GM19043 (cell line): ENCODE results near the gene MRPL27.
"Not testable (repeated sequence)": the region's sequence is repeated elsewhere in the genome, so short reads cannot be mapped to it uniquely, and the experiment has no call there.

ENCODE experiments used
- ATAC-seq: cut with Tn5 transposase; IDR thresholded peaks from one replicate; pipeline ENCODE4 v1.9.1; 2021; ENCODE audit warnings: low read depth; ENCODE audit not compliant: unreplicated experiment

Gene MRPL27

DNA sequence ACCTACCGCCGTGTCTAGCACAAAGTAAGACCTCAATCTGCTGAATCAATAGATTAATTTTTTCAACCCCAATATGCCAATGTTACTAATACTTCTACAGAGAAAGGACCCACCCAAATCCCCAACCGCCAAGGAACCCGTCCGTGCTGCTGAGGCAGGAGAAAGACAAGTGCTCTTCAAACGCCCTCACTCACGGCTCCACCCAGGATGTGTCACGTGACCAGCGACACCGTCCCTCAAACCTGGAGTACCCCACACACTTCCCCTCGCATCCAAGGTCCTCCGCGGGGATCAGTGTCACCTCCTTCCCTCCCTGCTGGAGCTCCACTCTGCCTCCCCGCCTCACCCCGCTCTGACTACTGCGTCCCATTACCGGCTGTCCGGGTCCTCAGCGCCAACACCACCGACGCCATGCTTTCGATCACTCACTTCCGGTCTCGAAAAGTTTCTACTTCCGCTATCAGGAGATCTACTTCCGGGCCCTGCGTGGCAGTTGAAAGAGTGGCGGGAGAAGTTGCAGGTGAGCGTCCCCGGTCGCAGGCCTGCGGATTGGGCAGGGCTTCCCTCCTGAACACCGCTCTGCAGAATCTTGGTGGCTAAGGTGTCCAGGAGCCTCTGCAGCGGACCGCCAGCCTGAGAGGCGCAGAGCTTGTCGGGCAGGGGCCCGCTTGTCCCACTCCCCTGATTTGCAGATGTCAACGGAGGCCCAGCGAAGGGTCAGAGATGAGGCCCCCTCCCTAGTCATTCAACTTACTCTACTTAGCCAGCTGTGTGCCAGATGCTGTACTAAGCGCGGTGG, at the start of gene MRPL27, which contains the start of gene EME1:
TSS of gene MRPL27 (minus strand) at position 427 of the 799 bp plus-strand sequence. CDS start at position 413, 14 bp downstream.
TSS of gene EME1 (plus strand) at position 472 of the 799 bp plus-strand sequence. CDS start 1,980 bp downstream, outside the sequence.
- ATAC-seq: peak; percentile 74

DNA sequence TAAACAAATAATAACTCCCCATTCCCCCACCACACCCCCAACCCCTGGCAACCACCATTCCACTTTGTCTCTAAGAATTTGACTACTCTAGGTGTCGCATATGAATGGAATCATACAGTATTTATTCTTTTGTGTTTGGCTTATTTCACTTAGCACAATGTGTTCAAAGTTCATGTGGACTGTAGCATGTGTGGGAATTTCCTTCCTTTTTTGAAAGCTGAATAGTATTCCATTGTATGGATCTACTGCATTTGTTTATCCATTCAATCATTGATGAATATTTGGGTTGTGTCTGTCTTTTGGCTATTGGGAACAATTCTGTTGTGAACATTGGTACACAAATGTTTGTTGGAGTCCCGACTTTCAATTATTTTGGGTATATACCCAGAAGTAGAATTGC, 49.8 kb upstream of the MRPL27 start:
- no peak for ATAC-seq

DNA sequence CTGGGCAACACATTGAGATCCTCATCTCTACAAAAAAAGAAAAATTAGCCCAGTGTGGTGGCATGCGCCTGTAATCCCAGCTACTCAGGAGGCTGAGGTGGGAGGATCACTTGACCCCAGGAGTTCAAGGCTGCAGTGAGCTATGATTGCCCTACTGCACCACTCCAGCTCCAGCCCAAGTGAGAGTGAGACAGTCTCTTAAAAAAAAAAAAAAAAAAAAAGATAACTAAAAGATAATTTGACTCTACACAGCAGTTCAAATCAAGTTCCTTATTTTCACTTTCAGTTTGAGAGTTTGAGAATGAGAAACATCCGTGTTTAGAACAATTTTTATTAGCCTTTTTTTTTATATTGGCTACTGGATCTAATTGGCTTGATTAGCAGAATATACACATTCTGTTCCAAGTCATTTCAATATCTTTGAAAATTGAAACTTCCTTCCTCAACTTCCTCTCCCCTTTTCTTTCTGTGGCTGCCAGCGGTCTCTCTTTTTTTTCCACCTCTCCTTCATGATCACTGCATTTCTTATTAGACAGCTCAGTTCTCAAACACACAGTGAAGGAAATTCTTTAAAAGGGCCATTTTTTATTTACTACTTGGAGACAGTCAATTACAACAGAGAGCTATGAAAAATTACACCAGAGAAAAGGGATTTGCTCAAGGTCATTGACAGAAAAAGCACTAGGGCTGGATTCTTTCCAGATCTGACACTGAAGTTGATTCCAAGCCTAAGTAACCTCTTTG, 48.5 kb upstream of the MRPL27 start:
- no peak for ATAC-seq

GRCh38 chr17:50420419-50421112, 47.6 kb upstream of the MRPL27 start:
- ATAC-seq: no peak

DNA sequence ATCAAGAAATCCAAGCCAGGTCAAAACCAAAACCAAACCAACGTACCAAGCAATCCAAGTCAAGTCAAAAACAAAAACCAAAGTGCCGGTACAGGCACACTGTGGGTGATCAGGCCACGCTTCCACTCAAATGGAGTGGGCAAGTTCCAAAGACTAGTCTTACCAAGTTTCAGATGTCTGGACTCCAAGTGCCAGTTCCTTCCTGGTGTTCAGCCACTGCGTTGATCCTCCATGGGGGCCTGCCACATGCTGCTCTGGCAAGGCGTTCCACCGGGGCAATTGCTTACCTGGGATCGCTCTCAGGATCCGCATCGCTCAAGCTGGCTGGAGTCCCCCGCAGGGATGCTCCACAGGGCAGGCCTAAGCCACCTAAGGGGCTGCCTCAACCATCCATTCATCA, 46.6 kb upstream of the MRPL27 start:
- not testable (repeated sequence) for ATAC-seq

DNA sequence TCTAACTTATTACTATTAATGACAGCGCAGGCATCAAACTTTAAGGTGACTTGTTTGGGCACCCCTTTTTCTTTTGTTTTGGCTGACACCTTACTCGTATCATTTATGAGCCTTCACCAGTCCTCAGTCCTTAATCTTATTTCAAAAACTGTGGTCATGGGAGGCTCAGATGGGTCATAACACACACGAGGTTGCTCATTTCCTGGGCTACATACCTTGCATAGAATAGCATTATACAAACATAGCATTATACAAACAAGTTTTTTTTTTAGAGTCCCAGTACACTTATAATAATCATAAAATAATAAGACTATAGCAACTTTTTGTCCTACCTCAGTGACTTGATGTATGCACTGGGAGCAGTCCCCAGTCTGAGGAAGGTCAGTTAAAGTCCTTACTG, 41.8 kb upstream of the MRPL27 start:
- no peak for ATAC-seq

DNA sequence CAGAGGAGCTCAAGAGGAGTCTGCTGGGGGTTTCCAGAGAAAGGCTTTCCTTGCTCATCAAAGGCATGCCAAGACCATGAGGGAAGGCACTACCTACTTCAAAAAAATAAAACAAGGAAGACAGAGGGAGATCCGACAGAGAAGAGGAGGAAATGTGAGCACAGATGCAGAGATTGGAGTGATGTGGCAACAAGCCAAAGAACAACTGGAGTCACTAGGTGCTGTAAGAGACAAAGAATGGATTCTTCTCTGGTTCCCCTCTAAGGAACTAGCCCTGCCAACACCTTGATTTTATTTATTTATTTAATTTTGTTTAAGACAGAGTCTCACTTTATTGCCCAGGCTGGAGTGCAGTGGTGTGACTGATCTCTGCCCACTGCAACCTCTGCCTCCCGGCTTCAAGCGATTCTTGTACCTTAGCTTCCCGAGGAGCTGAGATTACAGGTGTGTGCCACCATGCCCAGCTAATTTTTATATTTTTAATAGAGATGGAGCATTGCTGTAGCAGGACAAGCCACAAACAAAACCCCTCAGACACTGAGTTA, 39.3 kb upstream of the MRPL27 start:
- ATAC-seq: no peak

GRCh38 chr17:50407921-50408320, 34.9 kb upstream of the MRPL27 start:
- ATAC-seq: no peak

- no peak for ATAC-seq
Observed at GRCh38 chr17:50406578-50406977, 33.6 kb upstream of the MRPL27 start.

DNA sequence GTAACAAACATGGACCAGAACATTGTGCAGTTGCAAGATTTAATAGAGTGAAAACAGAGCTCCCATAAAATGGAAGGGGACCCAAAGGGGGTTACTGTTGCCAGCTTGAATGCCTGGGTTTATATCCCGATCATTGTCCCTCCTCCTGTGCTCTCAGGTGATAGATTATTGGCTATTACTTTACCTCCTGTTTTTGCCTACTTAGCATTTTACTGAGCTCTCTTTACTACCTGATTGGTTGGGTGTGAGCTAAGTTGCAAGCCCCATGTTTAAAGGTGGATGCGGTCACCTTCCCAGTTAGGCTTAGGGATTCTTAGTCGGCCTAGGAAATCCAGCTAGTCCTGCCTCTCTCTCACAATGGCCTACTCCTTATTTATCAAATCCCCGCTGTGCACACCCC, 32.4 kb upstream of the MRPL27 start:
- not testable (repeated sequence) for ATAC-seq

- ATAC-seq: not testable (repeated sequence)
Observed at GRCh38 chr17:50399591-50399990, 26.6 kb upstream of the MRPL27 start.

DNA sequence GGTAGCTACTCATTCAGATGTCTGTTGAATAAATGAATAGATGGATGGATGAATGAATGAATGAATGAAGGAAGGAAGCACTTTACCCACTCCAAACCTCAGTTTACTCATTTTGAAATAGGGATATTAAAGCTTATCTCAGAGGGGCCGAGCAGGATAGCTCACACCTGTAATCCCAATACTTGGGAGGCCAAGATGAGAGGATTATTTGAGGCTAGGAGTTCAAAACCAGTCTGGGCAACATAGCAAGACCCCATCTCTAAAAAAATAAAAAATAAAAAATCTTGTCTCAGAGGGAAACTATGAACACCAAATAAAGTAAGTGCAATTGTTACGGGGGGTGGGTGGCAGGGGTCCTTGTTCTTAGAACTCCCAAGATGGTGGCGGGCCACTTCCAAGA, 25.7 kb upstream of the MRPL27 start:
- ATAC-seq: not testable (repeated sequence)

DNA sequence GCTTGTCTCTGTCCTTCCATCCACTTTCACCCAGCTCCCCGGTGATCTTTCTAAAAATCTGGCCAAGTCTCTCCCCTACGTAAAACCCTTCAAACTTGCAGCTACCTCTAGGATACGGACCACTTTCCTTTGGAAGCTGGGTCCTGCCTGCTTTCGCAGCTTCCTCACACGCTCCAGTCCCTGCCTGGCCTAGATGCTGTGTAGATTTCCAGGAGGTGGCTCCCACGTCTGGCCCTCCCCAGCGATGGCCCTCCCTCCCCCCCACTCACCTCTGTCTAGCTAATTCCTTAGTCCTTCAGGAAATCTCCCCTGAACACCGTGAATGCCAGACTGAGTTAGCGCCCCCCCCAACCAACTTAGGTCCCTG, 24.9 kb upstream of the MRPL27 start:
- no peak for ATAC-seq

GRCh38 chr17:50397111-50397918, 24.3 kb upstream of the MRPL27 start, which contains the start of gene LRRC59:
Gene LRRC59 (minus strand): TSS chr17:50397523. CDS start chr17:50397317, 206 bp downstream.
- ATAC-seq: peak; percentile 96

- ATAC-seq: no peak
Observed at GRCh38 chr17:50396261-50397110, 23.5 kb upstream of the MRPL27 start.

DNA sequence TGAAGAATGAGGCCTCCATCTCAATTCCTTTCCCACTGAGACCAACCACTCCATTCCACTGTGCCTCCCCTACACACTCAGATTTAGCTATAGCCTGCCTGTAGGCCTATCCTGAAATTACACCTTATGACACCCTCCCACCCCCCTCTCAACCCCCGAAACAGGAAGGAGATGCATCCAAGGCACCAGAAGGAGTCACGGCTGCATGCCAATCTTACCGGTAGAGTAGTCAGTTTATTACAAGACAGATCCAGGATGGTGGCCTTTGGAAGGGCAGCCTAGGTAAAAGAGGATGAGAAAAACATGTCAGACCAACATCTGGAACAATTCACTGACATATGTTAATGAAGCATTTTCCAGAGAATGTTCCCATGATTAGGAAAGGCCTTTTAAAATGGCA, 21.7 kb upstream of the MRPL27 start:
- no peak for ATAC-seq

- no peak for ATAC-seq
Observed at GRCh38 chr17:50393700-50394099, 20.7 kb upstream of the MRPL27 start.

GRCh38 chr17:50392621-50393020, 19.6 kb upstream of the MRPL27 start:
- no peak for ATAC-seq

- ATAC-seq: no peak
Observed at GRCh38 chr17:50389534-50389933, 16.6 kb upstream of the MRPL27 start.
